ENCODE results near the gene EYS. TPM values are rescaled to one million over a fixed set of nuclear protein-coding genes. Genes with fewer than 3 reads are reported as not detected.

Gene EYS
- total RNA-seq, 1 donor from 2014 or later: not detected

- Histone ChIP-seq H3K36me3 (ENCODE audit: control insufficient read depth, insufficient read depth, low read length) (no peaks in the 10 kb centered on the region), H3K27me3 (ENCODE audit: control insufficient read depth, insufficient read depth, low read length) (no peaks in the 10 kb centered on the region), H3K4me3 (ENCODE audit: low read depth, low read length) (no peak overlapping the region)
- no peak for DNase-seq (ENCODE audit: low read depth)
- TF ChIP-seq, protein P1, sequence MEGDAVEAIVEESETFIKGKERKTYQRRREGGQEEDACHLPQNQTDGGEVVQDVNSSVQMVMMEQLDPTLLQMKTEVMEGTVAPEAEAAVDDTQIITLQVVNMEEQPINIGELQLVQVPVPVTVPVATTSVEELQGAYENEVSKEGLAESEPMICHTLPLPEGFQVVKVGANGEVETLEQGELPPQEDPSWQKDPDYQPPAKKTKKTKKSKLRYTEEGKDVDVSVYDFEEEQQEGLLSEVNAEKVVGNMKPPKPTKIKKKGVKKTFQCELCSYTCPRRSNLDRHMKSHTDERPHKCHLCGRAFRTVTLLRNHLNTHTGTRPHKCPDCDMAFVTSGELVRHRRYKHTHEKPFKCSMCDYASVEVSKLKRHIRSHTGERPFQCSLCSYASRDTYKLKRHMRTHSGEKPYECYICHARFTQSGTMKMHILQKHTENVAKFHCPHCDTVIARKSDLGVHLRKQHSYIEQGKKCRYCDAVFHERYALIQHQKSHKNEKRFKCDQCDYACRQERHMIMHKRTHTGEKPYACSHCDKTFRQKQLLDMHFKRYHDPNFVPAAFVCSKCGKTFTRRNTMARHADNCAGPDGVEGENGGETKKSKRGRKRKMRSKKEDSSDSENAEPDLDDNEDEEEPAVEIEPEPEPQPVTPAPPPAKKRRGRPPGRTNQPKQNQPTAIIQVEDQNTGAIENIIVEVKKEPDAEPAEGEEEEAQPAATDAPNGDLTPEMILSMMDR (IDR thresholded peaks at IDR 0.05; ENCODE audit: insufficient read depth, low read length, poor library complexity, severe bottlenecking): no peak
These were observed 1561.4 kb downstream of the EYS start for GRCh38 chr6:64145658-64146057.

- H3K36me3 ChIP-seq (ENCODE audit: control insufficient read depth, insufficient read depth, low read length): no peaks in the 10 kb centered on the region
- H3K27me3 ChIP-seq (ENCODE audit: control insufficient read depth, insufficient read depth, low read length): no peaks in the 10 kb centered on the region
- DNase-seq (ENCODE audit: low read depth): no peak
- H3K4me3 ChIP-seq (ENCODE audit: low read depth, low read length): no peak overlapping the region
- TF ChIP-seq, protein P1 (IDR thresholded peaks at IDR 0.05; ENCODE audit: insufficient read depth, low read length, poor library complexity, severe bottlenecking): no peak
These were observed 1563.9 kb downstream of the EYS start for GRCh38 chr6:64143101-64143500.

DNA sequence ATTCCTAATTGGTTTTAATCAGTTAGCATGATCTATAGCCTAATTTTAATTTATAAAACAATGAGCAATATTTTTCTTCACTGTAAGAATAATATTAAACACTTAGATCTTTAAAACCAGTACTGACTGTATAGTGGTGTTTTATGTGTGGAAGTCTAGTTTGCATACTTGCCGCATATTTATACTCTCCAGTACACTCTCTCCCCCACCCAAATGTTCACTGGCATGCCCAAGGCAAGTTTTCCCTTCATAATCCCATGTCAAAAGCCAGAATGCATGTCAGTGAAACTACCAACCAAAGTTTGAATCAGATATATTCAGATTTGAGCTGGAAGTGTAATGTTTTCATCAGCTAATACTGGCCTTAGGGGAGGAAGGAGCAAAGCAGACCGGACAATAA, 1565.3 kb downstream of the EYS start:
- no peaks in the 10 kb centered on the region for H3K27me3 ChIP-seq (ENCODE audit: control insufficient read depth, insufficient read depth, low read length)
- no peak for DNase-seq (ENCODE audit: low read depth)
- no peak overlapping the region for H3K4me3 ChIP-seq (ENCODE audit: low read depth, low read length)
- TF ChIP-seq, protein P1 (IDR thresholded peaks at IDR 0.05; ENCODE audit: insufficient read depth, low read length, poor library complexity, severe bottlenecking): no peak
- H3K36me3 ChIP-seq (ENCODE audit: control insufficient read depth, insufficient read depth, low read length): no peaks in the 10 kb centered on the region

DNA sequence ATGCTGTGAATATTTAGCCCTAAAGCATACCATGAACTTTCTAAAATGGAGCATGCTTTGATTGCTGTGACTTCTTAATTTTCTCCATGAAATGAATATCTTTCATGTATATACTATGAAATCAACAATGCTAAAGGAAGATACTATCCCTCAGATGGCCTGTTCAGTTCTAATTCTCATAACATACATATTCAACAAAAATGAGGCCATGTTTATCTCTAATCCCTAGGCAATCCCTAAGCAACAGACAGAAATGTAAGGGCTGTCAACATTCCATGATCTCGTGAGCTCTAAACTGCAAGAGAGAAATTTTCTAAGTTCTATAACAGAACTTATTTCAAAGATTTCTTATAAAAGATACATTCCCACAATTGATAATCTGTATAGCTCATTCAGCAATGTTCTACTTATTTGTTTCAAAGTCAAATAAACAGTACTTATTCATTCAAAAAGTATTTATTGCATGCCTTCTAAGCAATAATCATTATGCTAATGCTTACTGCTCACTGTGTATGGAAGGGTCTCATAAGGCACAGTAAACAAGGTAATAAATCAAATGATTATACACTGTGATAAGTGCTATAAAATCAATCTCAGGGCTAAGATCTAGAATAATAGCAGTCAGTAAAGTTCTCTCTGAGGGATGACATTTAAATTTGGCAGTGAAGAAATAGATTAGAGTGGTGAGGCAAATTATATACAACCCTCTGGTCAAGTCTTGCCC, 1578.6 kb downstream of the EYS start:
- H3K4me3 ChIP-seq (ENCODE audit: low read depth, low read length): no peak overlapping the region
- H3K27me3 ChIP-seq (ENCODE audit: control insufficient read depth, insufficient read depth, low read length): no peaks in the 10 kb centered on the region
- TF ChIP-seq, protein P1 (IDR thresholded peaks at IDR 0.05; ENCODE audit: insufficient read depth, low read length, poor library complexity, severe bottlenecking): no peak
- no peak for DNase-seq (ENCODE audit: low read depth)
- no peaks in the 10 kb centered on the region for H3K36me3 ChIP-seq (ENCODE audit: control insufficient read depth, insufficient read depth, low read length)

GRCh38 chr6:64123761-64124633, 1583.0 kb downstream of the EYS start:
- no peak for DNase-seq (ENCODE audit: low read depth)
- no peak overlapping the region for H3K4me3 ChIP-seq (ENCODE audit: low read depth, low read length)
- no peaks in the 10 kb centered on the region for H3K36me3 ChIP-seq (ENCODE audit: control insufficient read depth, insufficient read depth, low read length)
- no peaks in the 10 kb centered on the region for H3K27me3 ChIP-seq (ENCODE audit: control insufficient read depth, insufficient read depth, low read length)
- TF ChIP-seq, protein P1 (IDR thresholded peaks at IDR 0.05; ENCODE audit: insufficient read depth, low read length, poor library complexity, severe bottlenecking): no peak

Measured in kidney epithelial cell (primary cell).